ENCODE data around the gene ABHD4. TPM values are rescaled to one million over a fixed set of nuclear protein-coding genes. Genes with fewer than 3 reads are reported as not detected.
"Not testable (repeated sequence)": the region's sequence is repeated elsewhere in the genome, so short reads cannot be mapped to it uniquely, and the experiment has no call there.

Gene ABHD4
- total RNA-seq, 2 experiments from 2014 or later, result 8.6 to 9.4 TPM

GRCh38 chr14:22630066-22630465 is 32.0 kb downstream of the ABHD4 start:
- Mint-ChIP-seq H3K9me3 (peaks cover 14% of the 10 kb centered on the region), H3K36me3 (ENCODE audit: low read depth) (no peaks in the 10 kb centered on the region), H3K4me3 (no peak overlapping the region), H3K4me1 (ENCODE audit: low read depth) (no peaks in the 10 kb centered on the region), H3K27me3 (peaks cover 3% of the 10 kb centered on the region), H3K27ac (no peak overlapping the region)
- no peak for DNase-seq
- ChIA-PET CTCF (interaction anchor here (0.6 to 1.7 kb wide), 2 partner anchors 60 to 64 kb away, joined by 3 to 6 read pairs; no protein-coding TSS in a partner anchor), POLR2A (no interaction called here)
- ATAC-seq, result no peak
- intact Hi-C loops (cut with micrococcal nuclease), result no loop called here
- no peak for TF ChIP-seq CTCF (IDR thresholded peaks at IDR 0.05)

GRCh38 chr14:22630486-22630885 is 32.4 kb downstream of the ABHD4 start:
- Mint-ChIP-seq H3K27ac (no peak overlapping the region), H3K4me3 (no peak overlapping the region), H3K36me3 (ENCODE audit: low read depth) (no peaks in the 10 kb centered on the region), H3K9me3 (peaks cover 14% of the 10 kb centered on the region), H3K4me1 (ENCODE audit: low read depth) (no peaks in the 10 kb centered on the region), H3K27me3 (peaks cover 3% of the 10 kb centered on the region)
- TF ChIP-seq CTCF (IDR thresholded peaks at IDR 0.05), result no peak
- ChIA-PET POLR2A (no interaction called here), CTCF (interaction anchor here (0.6 to 1.7 kb wide), 2 partner anchors 60 to 63 kb away, joined by 3 to 6 read pairs; no protein-coding TSS in a partner anchor)
- ATAC-seq, result no peak
- no peak for DNase-seq
- intact Hi-C loops (cut with micrococcal nuclease), result no loop called here

- no peaks in the 10 kb centered on the region for H3K4me1 Mint-ChIP-seq (ENCODE audit: low read depth)
- H3K27ac Mint-ChIP-seq, result no peak overlapping the region
- peaks cover 15% of the 10 kb centered on the region for H3K9me3 Mint-ChIP-seq
- H3K36me3 Mint-ChIP-seq (ENCODE audit: low read depth), result no peaks in the 10 kb centered on the region
- H3K27me3 Mint-ChIP-seq, result peaks cover 3% of the 10 kb centered on the region
- no peak overlapping the region for H3K4me3 Mint-ChIP-seq
- ChIA-PET CTCF (interaction anchor here (1.5 kb wide), 1 partner anchor 64 kb away, joined by 6 read pairs; no protein-coding TSS in a partner anchor), POLR2A (interaction anchor here (0.7 kb wide), 1 partner anchor 121 kb away, joined by 3 read pairs; no protein-coding TSS in a partner anchor)
- DNase-seq (no peak), ATAC-seq (no peak)
- intact Hi-C loops (cut with micrococcal nuclease), result no loop called here
- TF ChIP-seq CTCF (IDR thresholded peaks at IDR 0.05), result no peak
These were observed 36.3 kb downstream of the ABHD4 start for GRCh38 chr14:22634233-22634900.

GRCh38 chr14:22635980-22636379 is 37.9 kb downstream of the ABHD4 start:
- H3K27ac Mint-ChIP-seq; H3K27me3 Mint-ChIP-seq; POLR2A ChIA-PET; intact Hi-C loops (cut with micrococcal nuclease); H3K36me3 Mint-ChIP-seq (ENCODE audit: low read depth); H3K9me3 Mint-ChIP-seq; DNase-seq; ATAC-seq; H3K4me1 Mint-ChIP-seq (ENCODE audit: low read depth); H3K4me3 Mint-ChIP-seq: not testable (repeated sequence)
- CTCF ChIA-PET, result interaction anchor here (0.7 to 0.9 kb wide), 2 partner anchors 66 to 79 kb away, joined by 3 read pairs; no protein-coding TSS in a partner anchor

- TF ChIP-seq CTCF (IDR thresholded peaks at IDR 0.05), result no peak
- DNase-seq (no peak), ATAC-seq (no peak)
- Mint-ChIP-seq H3K27me3 (no peaks in the 10 kb centered on the region), H3K4me1 (ENCODE audit: low read depth) (no peaks in the 10 kb centered on the region), H3K27ac (no peak overlapping the region), H3K4me3 (no peak overlapping the region), H3K36me3 (ENCODE audit: low read depth) (no peaks in the 10 kb centered on the region), H3K9me3 (peaks cover 1% of the 10 kb centered on the region)
- ChIA-PET CTCF (interaction anchor here (0.6 to 2.9 kb wide), 2 partner anchors 48 to 70 kb away, joined by 3 to 19 read pairs; no protein-coding TSS in a partner anchor), POLR2A (interaction anchor here (0.8 to 1.2 kb wide), 2 partner anchors 70 to 200 kb away, joined by 3 read pairs; no protein-coding TSS in a partner anchor)
- intact Hi-C loops (cut with micrococcal nuclease), result no loop called here
These were observed 42.1 kb downstream of the ABHD4 start for GRCh38 chr14:22640192-22640591.

All from activated CD8-positive, alpha-beta T cell treated with anti-CD3 and anti-CD28 coated beads for 36 hours (primary cell).